Endodermal cell (in vitro differentiated cells): ENCODE results near the gene ADD1. TPM values are rescaled to one million over a fixed set of nuclear protein-coding genes. Genes with fewer than 3 reads are reported as not detected.

ENCODE experiments used
- DNase-seq: peaks from one replicate; pipeline ENCODE4 v3.0.0-alpha.2; 2017
- H3K27ac ChIP-seq: 2 replicates; pipeline ENCODE4 v1.5.1; 2013; ENCODE audit warnings: mild to moderate bottlenecking, low read depth, low read length, moderate library complexity
- H3K27me3 ChIP-seq: 2 replicates; pipeline ENCODE4 v1.6.1; 2013; ENCODE audit warnings: mild to moderate bottlenecking, low read length, moderate library complexity; ENCODE audit not compliant: insufficient read depth, control insufficient read depth, poor library complexity, severe bottlenecking
- H3K36me3 ChIP-seq: 2 replicates; pipeline ENCODE4 v1.7.0; 2013; ENCODE audit warnings: mild to moderate bottlenecking, low read length, moderate library complexity; ENCODE audit not compliant: control insufficient read depth, insufficient read depth
- H3K4me1 ChIP-seq: one replicate; pipeline ENCODE4 v1.7.0; 2013; ENCODE audit warnings: low read length; ENCODE audit not compliant: control insufficient read depth, insufficient read depth
- H3K4me3 ChIP-seq: 2 replicates; pipeline ENCODE4 v1.5.1; 2013; ENCODE audit warnings: mild to moderate bottlenecking, low read length, moderate library complexity
- H3K9ac ChIP-seq: 2 replicates; pipeline ENCODE4 v1.6.1; 2013; ENCODE audit warnings: mild to moderate bottlenecking, low read length, moderate library complexity; ENCODE audit not compliant: poor library complexity, severe bottlenecking; ENCODE audit errors: extremely low read depth
- H3K9me3 ChIP-seq: 2 replicates; pipeline ENCODE4 v1.6.1; 2013; ENCODE audit warnings: mild to moderate bottlenecking, low read length, moderate library complexity; ENCODE audit not compliant: control insufficient read depth
- H3K27ac Mint-ChIP-seq: 2 replicates; pipeline ENCODE4 v1.8.0; 2020; ENCODE audit warnings: mixed read lengths
- H3K27me3 Mint-ChIP-seq: 2 replicates; pipeline ENCODE4 v1.8.0; 2021; ENCODE audit warnings: mild to moderate bottlenecking, mixed read lengths; ENCODE audit not compliant: insufficient read depth
- H3K36me3 Mint-ChIP-seq: 2 replicates; pipeline ENCODE4 v1.8.0; 2020; ENCODE audit warnings: low read depth, mixed read lengths
- H3K4me1 Mint-ChIP-seq: 2 replicates; pipeline ENCODE4 v1.8.0; 2020; ENCODE audit warnings: mixed read lengths
- H3K4me3 Mint-ChIP-seq: 2 replicates; pipeline ENCODE4 v1.8.0; 2020; ENCODE audit warnings: mild to moderate bottlenecking, moderate library complexity, mixed read lengths
- H3K9me3 Mint-ChIP-seq: 2 replicates; pipeline ENCODE4 v1.8.0; 2020; ENCODE audit warnings: mild to moderate bottlenecking, mixed read lengths
- CTCF ChIP-seq: fragments of 200-600 bp; sonication (generic); conservative IDR thresholded peaks from 2 replicates; pipeline ENCODE4 v1.5.0; 2021; ENCODE audit warnings: antibody characterized with exemption, mild to moderate bottlenecking
- WGBS, 2 experiments: methylation state at CpG; one replicate each; pipeline versions ENCODE4 v1.1.5 to v1.1.7; 2013; ENCODE audit warnings: missing lambda C conversion rate in 2 of 2, mixed read lengths in 1 of 2; ENCODE audit not compliant: insufficient coverage in 1 of 2, insufficient read length in 1 of 2; 5-methylcytosine and 5-hydroxymethylcytosine counted together
- total RNA-seq, 2 donors: library from RNA; stranded (reverse); fragmentation: NEBNext Ultra II Directional in 1 of 2; extraction: Animal tissue kit (Norgen Biotek cat#: 25700) in 1 of 2; gene quantifications; 2 replicates in 1 of 2; 3 replicates in 1 of 2; pipeline ENCODE4 v1.2.1, GENCODE V29; 2021

ADD1 gene
- total RNA-seq, 2 donors from 2014 or later = 231 to 257 TPM

GRCh38 chr4:2799971-2800690, 43.5 kb upstream of the ADD1 start:
- H3K36me3 Mint-ChIP-seq = no peaks in the 10 kb centered on the region
- H3K27ac ChIP-seq = no peak overlapping the region
- DNase-seq = no peak
- no peak overlapping the region for H3K9ac ChIP-seq
- no peaks in the 10 kb centered on the region for H3K9me3 Mint-ChIP-seq
- H3K9me3 ChIP-seq = no peaks in the 10 kb centered on the region
- no peaks in the 10 kb centered on the region for H3K36me3 ChIP-seq
- TF ChIP-seq CTCF = no peak
- H3K27ac Mint-ChIP-seq = no peak overlapping the region
- no peak overlapping the region for H3K4me3 ChIP-seq
- H3K4me1 Mint-ChIP-seq = peaks cover 7% of the 10 kb centered on the region
- H3K27me3 ChIP-seq = no peaks in the 10 kb centered on the region
- peaks cover 3% of the 10 kb centered on the region for H3K27me3 Mint-ChIP-seq
- H3K4me3 Mint-ChIP-seq = no peak overlapping the region
- H3K4me1 ChIP-seq = no peaks in the 10 kb centered on the region
- WGBS, 2 experiments = 84 to 86% methylated on average over 5 to 23 of the region's 23 CpGs

- no peaks in the 10 kb centered on the region for H3K9me3 Mint-ChIP-seq
- Histone ChIP-seq H3K9me3 (no peaks in the 10 kb centered on the region), H3K36me3 (no peaks in the 10 kb centered on the region), H3K4me1 (no peaks in the 10 kb centered on the region), H3K27ac (peak overlapping the region; percentile 68), H3K9ac (no peak overlapping the region), H3K27me3 (no peaks in the 10 kb centered on the region), H3K4me3 (no peak overlapping the region)
- no peak for TF ChIP-seq CTCF
- H3K27ac Mint-ChIP-seq = peak overlapping the region; percentile 48
- no peaks in the 10 kb centered on the region for H3K27me3 Mint-ChIP-seq
- no peak overlapping the region for H3K4me3 Mint-ChIP-seq
- WGBS, 2 experiments = 52 to 55% methylated on average over 14 to 29 of the region's 29 CpGs
- no peaks in the 10 kb centered on the region for H3K36me3 Mint-ChIP-seq
- DNase-seq = peak; percentile 87
- peaks cover 7% of the 10 kb centered on the region for H3K4me1 Mint-ChIP-seq
These were observed 42.7 kb upstream of the ADD1 start for GRCh38 chr4:2800691-2801596.

- H3K9me3 Mint-ChIP-seq = no peaks in the 10 kb centered on the region
- H3K4me1 ChIP-seq = no peaks in the 10 kb centered on the region
- WGBS, 2 experiments = 87 to 92% methylated on average over 20 to 27 of the region's 27 CpGs
These were observed 40.8 kb upstream of the ADD1 start for GRCh38 chr4:2802618-2803531.

More at GRCh38 chr4:2802618-2803531, 40.8 kb upstream of the ADD1 start:
- Mint-ChIP-seq H3K27me3 (no peaks in the 10 kb centered on the region), H3K4me3 (no peak overlapping the region), H3K27ac (no peak overlapping the region), H3K4me1 (peaks cover 7% of the 10 kb centered on the region), H3K36me3 (no peaks in the 10 kb centered on the region)
- DNase-seq = no peak
- Histone ChIP-seq H3K9ac (no peak overlapping the region), H3K9me3 (no peaks in the 10 kb centered on the region), H3K36me3 (no peaks in the 10 kb centered on the region), H3K27me3 (no peaks in the 10 kb centered on the region), H3K4me3 (no peak overlapping the region), H3K27ac (no peak overlapping the region)
- TF ChIP-seq CTCF = no peak
